ENCODE results near the gene IL31RA. TPM values are rescaled to one million over a fixed set of nuclear protein-coding genes. Genes with fewer than 3 reads are reported as not detected.

Gene IL31RA
- total RNA-seq, 1 experiment from 2014 or later, result not detected

- TF ChIP-seq ZNF317 (CRISPR knock-in tag; IDR thresholded peaks at IDR 0.05; ENCODE audit: borderline replicate concordance, low read depth), result no peak
- no peak for TF ChIP-seq FOXJ3 (CRISPR knock-in tag; IDR thresholded peaks at IDR 0.05; ENCODE audit: borderline replicate concordance)
- no peak for TF ChIP-seq AFF4 (CRISPR knock-in tag; IDR thresholded peaks at IDR 0.05; ENCODE audit: borderline replicate concordance)
- TF ChIP-seq RORB (CRISPR knock-in tag; IDR thresholded peaks at IDR 0.05), result no peak
- TF ChIP-seq ZNF232 (CRISPR knock-in tag; IDR thresholded peaks at IDR 0.05), result no peak
Measured at GRCh38 chr5:55841976-55842375, 9.2 kb upstream of the IL31RA start (continued).

- ATAC-seq, result no peak
- Mint-ChIP-seq H3K27ac (no peak overlapping the region), H3K27me3 (ENCODE audit: low read depth) (no peaks in the 10 kb centered on the region), H3K36me3 (no peaks in the 10 kb centered on the region), H3K9me3 (peaks cover 30% of the 10 kb centered on the region), H3K4me1 (no peaks in the 10 kb centered on the region), H3K4me3 (no peak overlapping the region)
- POLR2A ChIA-PET, result no interaction called here
- TF ChIP-seq FOXK1 (CRISPR knock-in tag; IDR thresholded peaks at IDR 0.05) (no peak), ZNF121 (CRISPR knock-in tag; IDR thresholded peaks at IDR 0.05) (no peak), PRDM15 (CRISPR knock-in tag; IDR thresholded peaks at IDR 0.05) (no peak), ELF4 (CRISPR knock-in tag; IDR thresholded peaks at IDR 0.05; ENCODE audit: low read depth) (no peak), SP1 (CRISPR knock-in tag; conservative IDR thresholded peaks at IDR 0.05) (no peak), FOXJ3 (CRISPR knock-in tag; IDR thresholded peaks at IDR 0.05; ENCODE audit: borderline replicate concordance) (no peak)
- DNase-seq (ENCODE audit: low spot score), result no peak
- CTCF ChIA-PET, result no interaction called here
Measured at GRCh38 chr5:55847837-55848236, 3.3 kb upstream of the IL31RA start.

- H3K27ac Mint-ChIP-seq, result no peak overlapping the region
- CTCF ChIA-PET, result no interaction called here
- H3K9me3 Mint-ChIP-seq, result peaks cover 25% of the 10 kb centered on the region
- no peak for ATAC-seq
- no peaks in the 10 kb centered on the region for H3K27me3 Mint-ChIP-seq (ENCODE audit: low read depth)
- POLR2A ChIA-PET, result no interaction called here
- no peak for DNase-seq (ENCODE audit: low spot score)
- H3K4me1 Mint-ChIP-seq, result no peaks in the 10 kb centered on the region
- H3K4me3 Mint-ChIP-seq, result no peak overlapping the region
- no peaks in the 10 kb centered on the region for H3K36me3 Mint-ChIP-seq
- TF ChIP-seq MYBL2 (CRISPR knock-in tag; IDR thresholded peaks at IDR 0.05), result no peak
- no peak for TF ChIP-seq E2F4 (CRISPR knock-in tag; IDR thresholded peaks at IDR 0.05; ENCODE audit: borderline replicate concordance, low read depth)
- no peak for TF ChIP-seq E2F5 (CRISPR knock-in tag; IDR thresholded peaks at IDR 0.05)
- TF ChIP-seq TEAD1 (CRISPR knock-in tag; IDR thresholded peaks at IDR 0.05), result no peak
- TF ChIP-seq USF2 (CRISPR knock-in tag; IDR thresholded peaks at IDR 0.05), result no peak
- no peak for TF ChIP-seq ATF3 (CRISPR knock-in tag; conservative IDR thresholded peaks at IDR 0.05)
- no peak for TF ChIP-seq MLX (CRISPR knock-in tag; IDR thresholded peaks at IDR 0.05)
- TF ChIP-seq STAT6 (CRISPR knock-in tag; conservative IDR thresholded peaks at IDR 0.05; ENCODE audit: low read depth), result no peak
- no peak for TF ChIP-seq FOXK1 (CRISPR knock-in tag; IDR thresholded peaks at IDR 0.05)
Measured at GRCh38 chr5:55848783-55849182, 2.4 kb upstream of the IL31RA start.

Data from WTC11 (cell line).